K562 (cell line): ENCODE measurements around the gene IFI6. TPM values are rescaled to one million over a fixed set of nuclear protein-coding genes. Genes with fewer than 3 reads are reported as not detected.

Experiments
- ATAC-seq: fragments of 200-7000 bp; cut with Tn5 transposase; 3 replicates; pipeline ENCODE4 v1.9.1; 2020; ENCODE audit warnings: moderate library complexity
- BruUV-seq: library from RNA; stranded (reverse); fragments of 400-500 nt; replicated peaks from 2 replicates; lab custom pipeline; 2021; lab: Mats Ljungman, UMichigan
- CTCF ChIA-PET: fragments of 300-600 bp; formaldehyde crosslinking; extraction: SDS; loops from one replicate; lab custom pipeline; 2021; ENCODE audit warnings: low intra/inter-chr PET ratio; lab: Yijun Ruan, JAX
- POLR2A ChIA-PET: fragments of 300-600, 350-650 bp; sonication (Branson Sonifier 250); formaldehyde crosslinking; extraction: SDS; loops from one replicate; lab custom pipeline; 2021; ENCODE audit warnings: antibody characterized with exemption, inconsistent platforms; lab: Yijun Ruan, JAX
- DNase-seq, 4 experiments: peaks; one replicate each; pipeline versions ENCODE4 v3.0.0 to v3.0.0-alpha.2; 2011 to 2018; ENCODE audit warnings: low spot score in 3 of 4, mixed read lengths in 3 of 4; ENCODE audit errors: extremely low read depth in 1 of 4
- FAIRE-seq: peaks from 2 replicates; lab custom pipeline; 2011; peaks lifted over from hg19 to GRCh38; lab: Jason Lieb, UNC
- H2AFZ ChIP-seq: 2 replicates; pipeline ENCODE4 v1.6.0; 2011; ENCODE audit warnings: low read depth, low read length, control low read depth, inconsistent platforms
- H3K27ac ChIP-seq: fragments of 200-600 bp; 3 replicates; pipeline ENCODE4 v1.8.0; 2011; ENCODE audit warnings: low read depth, mild to moderate bottlenecking, control low read depth, inconsistent platforms, low read length, moderate library complexity, mixed read lengths; ENCODE audit errors: extremely low read depth
- H3K27me3 ChIP-seq, 2 experiments: fragments of 300-600 bp in 1 of 2; 2 replicates in 1 of 2; 3 replicates in 1 of 2; pipeline versions ENCODE4 v1.6.0 to v1.8.0; 2011; ENCODE audit warnings: inconsistent platforms in 2 of 2, low read length in 2 of 2, mild to moderate bottlenecking in 1 of 2, mixed read lengths in 1 of 2, moderate library complexity in 1 of 2; ENCODE audit not compliant: control insufficient read depth in 2 of 2, insufficient read depth in 2 of 2
- H3K36me3 ChIP-seq: fragments of 300-600 bp; 3 replicates; pipeline ENCODE4 v1.8.0; 2011; ENCODE audit warnings: mild to moderate bottlenecking, low read length, inconsistent platforms; ENCODE audit not compliant: control insufficient read depth, insufficient read depth
- H3K4me1 ChIP-seq, 2 experiments: fragments of 200-600 bp in 1 of 2; replicated peaks in 1 of 2; 2 replicates in 1 of 2; 3 replicates in 1 of 2; pipeline versions ENCODE4 v1.5.1 to v1.8.0; 2011; ENCODE audit warnings: inconsistent platforms in 2 of 2, low read length in 2 of 2, mild to moderate bottlenecking in 1 of 2, mixed read lengths in 1 of 2, moderate library complexity in 1 of 2; ENCODE audit not compliant: control insufficient read depth in 2 of 2, insufficient read depth in 2 of 2
- H3K4me2 ChIP-seq: 2 replicates; pipeline ENCODE4 v1.6.1; 2011; ENCODE audit warnings: low read length, control low read depth, inconsistent platforms, mixed read lengths; ENCODE audit not compliant: insufficient read depth
- H3K4me3 ChIP-seq: fragments of 200-600 bp; sonication (generic), shearing (Covaris generic); 2 replicates; pipeline ENCODE4 v1.5.1; 2016; ENCODE audit warnings: control low read depth, inconsistent platforms
- H3K79me2 ChIP-seq: fragments of 200-600 bp; 3 replicates; pipeline ENCODE4 v1.8.0; 2011; ENCODE audit warnings: low read length, inconsistent platforms; ENCODE audit not compliant: control insufficient read depth, insufficient read depth
- H3K9ac ChIP-seq, 2 experiments: 2 replicates each; pipeline versions ENCODE4 v1.6.0 to v1.6.1; 2011; ENCODE audit warnings: low read depth in 2 of 2, low read length in 2 of 2, control low read depth in 1 of 2, inconsistent platforms in 1 of 2, mild to moderate bottlenecking in 1 of 2, mixed read lengths in 1 of 2; ENCODE audit not compliant: insufficient read depth in 1 of 2
- H3K9me1 ChIP-seq: one replicate; pipeline ENCODE4 v1.6.0; 2011; ENCODE audit warnings: inconsistent platforms, mild to moderate bottlenecking, low read length, moderate library complexity; ENCODE audit not compliant: control insufficient read depth, insufficient read depth
- H3K9me3 ChIP-seq: replicated peaks from 2 replicates; pipeline ENCODE4 v1.5.1; 2011; ENCODE audit warnings: low read depth, low read length, inconsistent platforms; ENCODE audit not compliant: control insufficient read depth, insufficient read depth
- H4K20me1 ChIP-seq: replicated peaks from 2 replicates; pipeline ENCODE4 v1.6.1; 2011; ENCODE audit warnings: low read length, inconsistent platforms, mixed read lengths; ENCODE audit not compliant: control insufficient read depth, insufficient read depth
- THRB ChIP-seq: fragments of 450-650 bp; formaldehyde crosslinking; conservative IDR thresholded peaks from 2 replicates; pipeline ENCODE4 v1.4.0; 2022; ENCODE audit warnings: mild to moderate bottlenecking, missing genetic modification characterization
- WGBS: fragments of 100-300 bp; shearing (Covaris generic); methylation state at CpG from one replicate; pipeline ENCODE4 v1.1.6; 2016; ENCODE audit warnings: low coverage, mixed read lengths; ENCODE audit not compliant: insufficient coverage; ENCODE audit errors: missing lambda C conversion rate; 5-methylcytosine and 5-hydroxymethylcytosine counted together
- in situ Hi-C: fragments of 300-500 bp; cut with MboI; formaldehyde crosslinking; loops from 4 replicates; pipeline ENCODE4 v1.15.0; 2018; ENCODE audit warnings: inconsistent platforms, mixed read lengths
- intact Hi-C: fragments of 100-400 bp; cut with micrococcal nuclease; formaldehyde crosslinking; loops from 2 replicates; pipeline ENCODE4 v1.14.2; 2022
- polyA plus RNA-seq, 8 experiments: library from polyadenylated mRNA; depleted of rRNA in 4 of 8; stranded (reverse) in 5 of 8; unstranded in 3 of 8; fragments of >200 nt; fragmentation: Nextera tagmentation in 2 of 8; fragmentation: Illumina TruSeq in 1 of 8; extraction: Ambion mirVana in 2 of 8; extraction: Trizol in 1 of 8; gene quantifications; 2 replicates each; pipeline versions ENCODE4 v1.2.1 to v1.2.3, GENCODE V29; 2011 to 2014; ENCODE audit warnings: inconsistent platforms in 1 of 8, missing spikeins in 1 of 8
- total RNA-seq, 7 experiments: library from RNA; depleted of rRNA in 6 of 7; stranded (reverse); fragments of >200 nt in 6 of 7; fragmentation: Illumina TruSeq in 2 of 7; extraction: Trizol in 2 of 7; gene quantifications; 2 replicates each; pipeline versions ENCODE4 v1.2.1 to v1.2.3, GENCODE V29; 2011 to 2021; ENCODE audit warnings: low replicate concordance in 1 of 7
- TF ChIP-seq, protein P1 (sequence below), 3 experiments: IDR thresholded peaks in 2 of 3; conservative IDR thresholded peaks in 1 of 3; 2 replicates each; pipeline ENCODE4 v1.5.1; 2011 to 2012; ENCODE audit warnings: low read length in 3 of 3, mild to moderate bottlenecking in 3 of 3, control low read depth in 2 of 3, improper control_type of control experiment in 1 of 3, inconsistent platforms in 1 of 3, low read depth in 1 of 3, mixed read lengths in 1 of 3, moderate library complexity in 1 of 3; ENCODE audit not compliant: insufficient read depth in 2 of 3

The IFI6 gene
- total and polyA plus RNA-seq, 9 of the 15 experiments (the other 6 are each of a cell fraction or from before 2014, with no cell fraction given) = 0.17 to 4.5 (median 2.2) TPM

DNA sequence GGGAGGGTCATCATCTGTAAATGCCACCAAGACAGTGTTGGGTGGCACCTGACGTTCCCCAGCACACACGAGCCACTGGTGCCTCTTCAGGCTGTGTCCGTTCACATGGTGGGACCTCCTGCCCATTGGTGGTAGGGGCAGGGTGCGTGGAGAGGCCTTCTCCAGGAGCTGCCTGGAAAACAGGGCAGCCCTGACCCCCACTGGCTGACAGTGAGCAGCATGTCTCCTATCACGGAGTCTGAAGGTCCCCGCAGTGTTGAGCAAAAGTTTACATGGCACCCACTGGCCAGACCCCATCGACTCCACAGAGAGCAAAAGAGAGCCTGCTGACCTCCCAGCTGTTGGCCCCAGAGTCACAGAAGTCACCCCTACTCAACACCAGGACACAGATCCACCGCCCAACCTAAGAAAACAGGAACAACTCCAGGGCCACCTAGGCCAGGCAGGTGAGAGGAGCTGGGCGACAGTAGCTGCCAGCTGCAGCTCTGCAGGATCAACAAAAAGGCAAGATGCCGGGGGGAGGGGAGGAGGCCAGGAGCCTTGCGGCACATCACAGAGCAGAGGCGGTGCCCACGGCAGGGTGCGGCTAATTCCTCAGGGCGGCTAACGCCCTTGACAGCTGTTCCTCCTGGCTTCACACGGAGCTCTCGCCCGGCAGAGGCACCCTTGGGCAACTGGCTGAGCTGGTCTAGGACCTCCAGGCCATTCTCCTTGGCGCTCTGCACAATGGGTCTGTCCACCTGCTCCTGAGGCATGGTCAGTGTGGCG is 14.4 kb upstream of the IFI6 start:
- H3K4me2 ChIP-seq = no peak overlapping the region
- ChIA-PET CTCF (interaction anchor here (1.1 kb wide), 1 partner anchor 15 kb away, joined by 3 read pairs; the partner anchor contains the start of gene IFI6), POLR2A (interaction anchor here (0.6 to 0.8 kb wide), 2 partner anchors 17 to 147 kb away, joined by 3 read pairs; no protein-coding TSS in a partner anchor)
- H3K9me1 ChIP-seq = no peaks in the 10 kb centered on the region
- no peak overlapping the region; the same call in 1 of the 2 replicates for H2AFZ ChIP-seq
- H3K27me3 ChIP-seq = peaks cover 4 to 13% of the 10 kb centered on the region in 2 experiments; a peak in 2 of 5 replicates
- DNase-seq = peak in 1 of 4 experiments; percentile 11
- in situ Hi-C loops (no loop called here), intact Hi-C loops (no loop called here)
- ATAC-seq = peak; percentile 50
- H3K79me2 ChIP-seq = no peaks in the 10 kb centered on the region
- no TSS peak for BruUV-seq
- WGBS = 22% methylated on average over 21 of the region's 21 CpGs
- peak overlapping the region in 1 of 2 experiments; percentile 47; a peak in 2 of 4 replicates for H3K9ac ChIP-seq
- FAIRE-seq = no peak
- peaks cover 7% of the 10 kb centered on the region; the same call in 1 of the 2 replicates for H3K9me3 ChIP-seq
- no peak overlapping the region for H3K4me3 ChIP-seq
- H4K20me1 ChIP-seq = no peaks in the 10 kb centered on the region
- H3K36me3 ChIP-seq = no peaks in the 10 kb centered on the region
- TF ChIP-seq THRB = no peak
- TF ChIP-seq, protein P1, sequence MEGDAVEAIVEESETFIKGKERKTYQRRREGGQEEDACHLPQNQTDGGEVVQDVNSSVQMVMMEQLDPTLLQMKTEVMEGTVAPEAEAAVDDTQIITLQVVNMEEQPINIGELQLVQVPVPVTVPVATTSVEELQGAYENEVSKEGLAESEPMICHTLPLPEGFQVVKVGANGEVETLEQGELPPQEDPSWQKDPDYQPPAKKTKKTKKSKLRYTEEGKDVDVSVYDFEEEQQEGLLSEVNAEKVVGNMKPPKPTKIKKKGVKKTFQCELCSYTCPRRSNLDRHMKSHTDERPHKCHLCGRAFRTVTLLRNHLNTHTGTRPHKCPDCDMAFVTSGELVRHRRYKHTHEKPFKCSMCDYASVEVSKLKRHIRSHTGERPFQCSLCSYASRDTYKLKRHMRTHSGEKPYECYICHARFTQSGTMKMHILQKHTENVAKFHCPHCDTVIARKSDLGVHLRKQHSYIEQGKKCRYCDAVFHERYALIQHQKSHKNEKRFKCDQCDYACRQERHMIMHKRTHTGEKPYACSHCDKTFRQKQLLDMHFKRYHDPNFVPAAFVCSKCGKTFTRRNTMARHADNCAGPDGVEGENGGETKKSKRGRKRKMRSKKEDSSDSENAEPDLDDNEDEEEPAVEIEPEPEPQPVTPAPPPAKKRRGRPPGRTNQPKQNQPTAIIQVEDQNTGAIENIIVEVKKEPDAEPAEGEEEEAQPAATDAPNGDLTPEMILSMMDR (IDR thresholded peaks at IDR 0.05 in 2 of 3, conservative IDR thresholded peaks at IDR 0.05 in 1 of 3; ENCODE audit: insufficient read depth in 2 of 3, low read depth in 1 of 3, low read length in 3 of 3) = peak in 1 of 3 experiments; percentile 9; a peak in 1 of 6 replicates
- peaks cover 0 to 9% of the 10 kb centered on the region in 2 experiments; a peak in 2 of 5 replicates for H3K4me1 ChIP-seq
- no peak overlapping the region for H3K27ac ChIP-seq
